Measurements from ENCODE around the gene DUSP1.

DNA sequence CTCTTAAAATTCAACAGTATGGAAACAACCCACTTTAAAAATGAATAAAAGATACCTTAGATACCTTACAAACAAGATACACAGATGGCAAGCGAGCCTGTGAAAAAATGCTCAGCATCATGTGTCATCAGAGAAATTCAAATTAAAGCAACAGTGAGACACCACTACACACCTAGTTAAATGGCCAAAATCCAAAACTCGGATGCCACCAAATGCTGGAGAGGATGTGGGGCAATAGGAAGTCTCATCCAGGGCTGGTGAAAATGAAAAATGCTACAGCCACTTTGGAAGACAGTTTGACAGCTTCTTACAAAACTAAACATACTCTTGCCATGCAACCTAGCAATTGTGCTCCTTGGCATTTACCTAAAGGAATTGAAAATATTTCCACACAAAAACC lies 17.9 kb downstream of the DUSP1 start:
- TF ChIP-seq, protein P1, sequence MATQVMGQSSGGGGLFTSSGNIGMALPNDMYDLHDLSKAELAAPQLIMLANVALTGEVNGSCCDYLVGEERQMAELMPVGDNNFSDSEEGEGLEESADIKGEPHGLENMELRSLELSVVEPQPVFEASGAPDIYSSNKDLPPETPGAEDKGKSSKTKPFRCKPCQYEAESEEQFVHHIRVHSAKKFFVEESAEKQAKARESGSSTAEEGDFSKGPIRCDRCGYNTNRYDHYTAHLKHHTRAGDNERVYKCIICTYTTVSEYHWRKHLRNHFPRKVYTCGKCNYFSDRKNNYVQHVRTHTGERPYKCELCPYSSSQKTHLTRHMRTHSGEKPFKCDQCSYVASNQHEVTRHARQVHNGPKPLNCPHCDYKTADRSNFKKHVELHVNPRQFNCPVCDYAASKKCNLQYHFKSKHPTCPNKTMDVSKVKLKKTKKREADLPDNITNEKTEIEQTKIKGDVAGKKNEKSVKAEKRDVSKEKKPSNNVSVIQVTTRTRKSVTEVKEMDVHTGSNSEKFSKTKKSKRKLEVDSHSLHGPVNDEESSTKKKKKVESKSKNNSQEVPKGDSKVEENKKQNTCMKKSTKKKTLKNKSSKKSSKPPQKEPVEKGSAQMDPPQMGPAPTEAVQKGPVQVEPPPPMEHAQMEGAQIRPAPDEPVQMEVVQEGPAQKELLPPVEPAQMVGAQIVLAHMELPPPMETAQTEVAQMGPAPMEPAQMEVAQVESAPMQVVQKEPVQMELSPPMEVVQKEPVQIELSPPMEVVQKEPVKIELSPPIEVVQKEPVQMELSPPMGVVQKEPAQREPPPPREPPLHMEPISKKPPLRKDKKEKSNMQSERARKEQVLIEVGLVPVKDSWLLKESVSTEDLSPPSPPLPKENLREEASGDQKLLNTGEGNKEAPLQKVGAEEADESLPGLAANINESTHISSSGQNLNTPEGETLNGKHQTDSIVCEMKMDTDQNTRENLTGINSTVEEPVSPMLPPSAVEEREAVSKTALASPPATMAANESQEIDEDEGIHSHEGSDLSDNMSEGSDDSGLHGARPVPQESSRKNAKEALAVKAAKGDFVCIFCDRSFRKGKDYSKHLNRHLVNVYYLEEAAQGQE (IDR thresholded peaks at IDR 0.05; ENCODE audit: low read depth): no peak
- TF ChIP-seq, protein P2, sequence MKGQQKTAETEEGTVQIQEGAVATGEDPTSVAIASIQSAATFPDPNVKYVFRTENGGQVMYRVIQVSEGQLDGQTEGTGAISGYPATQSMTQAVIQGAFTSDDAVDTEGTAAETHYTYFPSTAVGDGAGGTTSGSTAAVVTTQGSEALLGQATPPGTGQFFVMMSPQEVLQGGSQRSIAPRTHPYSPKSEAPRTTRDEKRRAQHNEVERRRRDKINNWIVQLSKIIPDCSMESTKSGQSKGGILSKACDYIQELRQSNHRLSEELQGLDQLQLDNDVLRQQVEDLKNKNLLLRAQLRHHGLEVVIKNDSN (IDR thresholded peaks at IDR 0.05): no peak

All from Ishikawa (cell line).